ENCODE measurements around the gene AOPEP. TPM values are rescaled to one million over a fixed set of nuclear protein-coding genes. Genes with fewer than 3 reads are reported as not detected.

AOPEP gene
- total RNA-seq, 1 experiment from 2014 or later, result 14.4 TPM

DNA sequence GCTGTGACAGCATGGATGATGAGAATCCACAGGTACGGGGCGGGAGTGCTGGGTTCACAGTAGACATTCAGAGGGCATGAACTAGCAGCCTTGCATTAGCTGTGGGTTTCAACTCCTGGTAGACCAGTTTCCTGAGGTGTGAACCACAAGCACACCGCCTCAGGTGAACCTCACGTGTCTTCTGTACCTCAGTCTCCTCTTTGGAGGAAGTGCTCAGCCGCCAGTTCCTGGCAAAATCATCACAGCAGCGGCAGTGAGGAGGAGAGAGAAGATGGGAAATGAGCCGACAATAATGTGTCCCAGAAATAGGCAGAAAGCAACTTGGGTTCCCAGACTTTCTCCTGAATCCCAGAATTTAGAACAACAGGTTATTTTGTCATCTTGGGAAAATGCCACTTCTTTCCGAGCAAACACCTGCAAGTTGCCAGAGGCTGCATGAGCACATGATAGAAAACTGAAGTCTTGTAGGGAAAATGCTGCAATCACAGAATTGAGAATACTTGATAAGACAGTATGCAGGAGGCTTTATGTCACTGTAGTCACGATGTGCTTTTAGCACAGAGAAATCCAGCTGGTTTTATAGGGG lies 258.5 kb downstream of the AOPEP start (continued):
- TF ChIP-seq ATF2 (CRISPR knock-in tag; IDR thresholded peaks at IDR 0.05; ENCODE audit: borderline replicate concordance, low read depth), result no peak

DNA sequence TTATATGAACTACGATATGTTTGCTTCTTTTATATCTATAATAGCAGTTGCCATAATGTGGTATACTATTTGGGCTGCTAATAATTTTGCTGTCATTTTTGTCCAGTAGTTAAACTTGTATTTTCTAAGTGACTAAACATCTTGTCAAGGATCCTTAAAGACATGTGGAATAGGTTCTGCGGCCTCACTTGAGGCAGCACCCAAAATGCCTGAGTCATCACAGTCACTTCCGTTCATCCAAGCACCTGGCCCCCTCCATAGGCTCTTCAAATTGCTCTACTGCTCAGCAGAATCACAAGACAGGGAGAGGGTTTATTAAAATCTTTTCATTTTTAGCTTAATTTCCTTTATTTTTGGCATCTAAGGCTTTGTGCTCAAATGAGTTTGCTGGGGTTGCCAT lies 259.1 kb downstream of the AOPEP start:
- H3K9me3 Mint-ChIP-seq, result no peaks in the 10 kb centered on the region
- no peak overlapping the region for H3K4me3 Mint-ChIP-seq
- H3K27ac Mint-ChIP-seq, result no peak overlapping the region
- H3K27me3 Mint-ChIP-seq (ENCODE audit: low read depth), result no peaks in the 10 kb centered on the region
- CTCF ChIA-PET, result no interaction called here
- peaks cover 19% of the 10 kb centered on the region for H3K4me1 Mint-ChIP-seq
- DNase-seq (ENCODE audit: low spot score), result no peak
- POLR2A ChIA-PET, result no interaction called here
- no peak for ATAC-seq
- H3K36me3 Mint-ChIP-seq, result no peaks in the 10 kb centered on the region
- TF ChIP-seq GTF2I (CRISPR knock-in tag; conservative IDR thresholded peaks at IDR 0.05) (no peak), NFE2L1 (CRISPR knock-in tag; IDR thresholded peaks at IDR 0.05) (no peak), FOXJ3 (CRISPR knock-in tag; IDR thresholded peaks at IDR 0.05; ENCODE audit: borderline replicate concordance) (no peak), IRF1 (CRISPR knock-in tag; IDR thresholded peaks at IDR 0.05) (no peak), NFYB (CRISPR knock-in tag; conservative IDR thresholded peaks at IDR 0.05; ENCODE audit: low read depth) (no peak), NR3C1 (CRISPR knock-in tag; conservative IDR thresholded peaks at IDR 0.05; ENCODE audit: low read depth) (no peak), JAZF1 (CRISPR knock-in tag; IDR thresholded peaks at IDR 0.05) (no peak), ELF4 (CRISPR knock-in tag; IDR thresholded peaks at IDR 0.05; ENCODE audit: low read depth) (no peak), TP53 (CRISPR knock-in tag; IDR thresholded peaks at IDR 0.05) (no peak)
- TF ChIP-seq, protein P1, sequence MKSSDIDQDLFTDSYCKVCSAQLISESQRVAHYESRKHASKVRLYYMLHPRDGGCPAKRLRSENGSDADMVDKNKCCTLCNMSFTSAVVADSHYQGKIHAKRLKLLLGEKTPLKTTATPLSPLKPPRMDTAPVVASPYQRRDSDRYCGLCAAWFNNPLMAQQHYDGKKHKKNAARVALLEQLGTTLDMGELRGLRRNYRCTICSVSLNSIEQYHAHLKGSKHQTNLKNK (CRISPR knock-in tag; IDR thresholded peaks at IDR 0.05), result no peak

- ChIA-PET CTCF (interaction anchor here (1.2 kb wide), 1 partner anchor 144 kb away, joined by 3 read pairs; no protein-coding TSS in a partner anchor), POLR2A (no interaction called here)
- Mint-ChIP-seq H3K4me1 (peaks cover 4% of the 10 kb centered on the region; the same call in 1 of the 2 replicates), H3K27me3 (ENCODE audit: low read depth) (no peaks in the 10 kb centered on the region), H3K36me3 (no peaks in the 10 kb centered on the region), H3K4me3 (no peak overlapping the region), H3K27ac (no peak overlapping the region), H3K9me3 (no peaks in the 10 kb centered on the region)
- ATAC-seq (no peak), DNase-seq (ENCODE audit: low spot score) (no peak)
- TF ChIP-seq, protein P2, sequence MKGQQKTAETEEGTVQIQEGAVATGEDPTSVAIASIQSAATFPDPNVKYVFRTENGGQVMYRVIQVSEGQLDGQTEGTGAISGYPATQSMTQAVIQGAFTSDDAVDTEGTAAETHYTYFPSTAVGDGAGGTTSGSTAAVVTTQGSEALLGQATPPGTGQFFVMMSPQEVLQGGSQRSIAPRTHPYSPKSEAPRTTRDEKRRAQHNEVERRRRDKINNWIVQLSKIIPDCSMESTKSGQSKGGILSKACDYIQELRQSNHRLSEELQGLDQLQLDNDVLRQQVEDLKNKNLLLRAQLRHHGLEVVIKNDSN (CRISPR knock-in tag; IDR thresholded peaks at IDR 0.05), result no peak
- TF ChIP-seq, protein P3, sequence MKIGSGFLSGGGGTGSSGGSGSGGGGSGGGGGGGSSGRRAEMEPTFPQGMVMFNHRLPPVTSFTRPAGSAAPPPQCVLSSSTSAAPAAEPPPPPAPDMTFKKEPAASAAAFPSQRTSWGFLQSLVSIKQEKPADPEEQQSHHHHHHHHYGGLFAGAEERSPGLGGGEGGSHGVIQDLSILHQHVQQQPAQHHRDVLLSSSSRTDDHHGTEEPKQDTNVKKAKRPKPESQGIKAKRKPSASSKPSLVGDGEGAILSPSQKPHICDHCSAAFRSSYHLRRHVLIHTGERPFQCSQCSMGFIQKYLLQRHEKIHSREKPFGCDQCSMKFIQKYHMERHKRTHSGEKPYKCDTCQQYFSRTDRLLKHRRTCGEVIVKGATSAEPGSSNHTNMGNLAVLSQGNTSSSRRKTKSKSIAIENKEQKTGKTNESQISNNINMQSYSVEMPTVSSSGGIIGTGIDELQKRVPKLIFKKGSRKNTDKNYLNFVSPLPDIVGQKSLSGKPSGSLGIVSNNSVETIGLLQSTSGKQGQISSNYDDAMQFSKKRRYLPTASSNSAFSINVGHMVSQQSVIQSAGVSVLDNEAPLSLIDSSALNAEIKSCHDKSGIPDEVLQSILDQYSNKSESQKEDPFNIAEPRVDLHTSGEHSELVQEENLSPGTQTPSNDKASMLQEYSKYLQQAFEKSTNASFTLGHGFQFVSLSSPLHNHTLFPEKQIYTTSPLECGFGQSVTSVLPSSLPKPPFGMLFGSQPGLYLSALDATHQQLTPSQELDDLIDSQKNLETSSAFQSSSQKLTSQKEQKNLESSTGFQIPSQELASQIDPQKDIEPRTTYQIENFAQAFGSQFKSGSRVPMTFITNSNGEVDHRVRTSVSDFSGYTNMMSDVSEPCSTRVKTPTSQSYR (CRISPR knock-in tag; IDR thresholded peaks at IDR 0.05), result no peak
- TF ChIP-seq, protein P4, sequence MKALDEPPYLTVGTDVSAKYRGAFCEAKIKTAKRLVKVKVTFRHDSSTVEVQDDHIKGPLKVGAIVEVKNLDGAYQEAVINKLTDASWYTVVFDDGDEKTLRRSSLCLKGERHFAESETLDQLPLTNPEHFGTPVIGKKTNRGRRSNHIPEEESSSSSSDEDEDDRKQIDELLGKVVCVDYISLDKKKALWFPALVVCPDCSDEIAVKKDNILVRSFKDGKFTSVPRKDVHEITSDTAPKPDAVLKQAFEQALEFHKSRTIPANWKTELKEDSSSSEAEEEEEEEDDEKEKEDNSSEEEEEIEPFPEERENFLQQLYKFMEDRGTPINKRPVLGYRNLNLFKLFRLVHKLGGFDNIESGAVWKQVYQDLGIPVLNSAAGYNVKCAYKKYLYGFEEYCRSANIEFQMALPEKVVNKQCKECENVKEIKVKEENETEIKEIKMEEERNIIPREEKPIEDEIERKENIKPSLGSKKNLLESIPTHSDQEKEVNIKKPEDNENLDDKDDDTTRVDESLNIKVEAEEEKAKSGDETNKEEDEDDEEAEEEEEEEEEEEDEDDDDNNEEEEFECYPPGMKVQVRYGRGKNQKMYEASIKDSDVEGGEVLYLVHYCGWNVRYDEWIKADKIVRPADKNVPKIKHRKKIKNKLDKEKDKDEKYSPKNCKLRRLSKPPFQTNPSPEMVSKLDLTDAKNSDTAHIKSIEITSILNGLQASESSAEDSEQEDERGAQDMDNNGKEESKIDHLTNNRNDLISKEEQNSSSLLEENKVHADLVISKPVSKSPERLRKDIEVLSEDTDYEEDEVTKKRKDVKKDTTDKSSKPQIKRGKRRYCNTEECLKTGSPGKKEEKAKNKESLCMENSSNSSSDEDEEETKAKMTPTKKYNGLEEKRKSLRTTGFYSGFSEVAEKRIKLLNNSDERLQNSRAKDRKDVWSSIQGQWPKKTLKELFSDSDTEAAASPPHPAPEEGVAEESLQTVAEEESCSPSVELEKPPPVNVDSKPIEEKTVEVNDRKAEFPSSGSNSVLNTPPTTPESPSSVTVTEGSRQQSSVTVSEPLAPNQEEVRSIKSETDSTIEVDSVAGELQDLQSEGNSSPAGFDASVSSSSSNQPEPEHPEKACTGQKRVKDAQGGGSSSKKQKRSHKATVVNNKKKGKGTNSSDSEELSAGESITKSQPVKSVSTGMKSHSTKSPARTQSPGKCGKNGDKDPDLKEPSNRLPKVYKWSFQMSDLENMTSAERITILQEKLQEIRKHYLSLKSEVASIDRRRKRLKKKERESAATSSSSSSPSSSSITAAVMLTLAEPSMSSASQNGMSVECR (CRISPR knock-in tag; IDR thresholded peaks at IDR 0.05; ENCODE audit: borderline replicate concordance), result no peak
- TF ChIP-seq NR3C1 (CRISPR knock-in tag; conservative IDR thresholded peaks at IDR 0.05; ENCODE audit: low read depth) (no peak), TEAD4 (CRISPR knock-in tag; IDR thresholded peaks at IDR 0.05) (no peak), ZNF263 (CRISPR knock-in tag; IDR thresholded peaks at IDR 0.05; ENCODE audit: low read depth) (no peak), OVOL2 (CRISPR knock-in tag; IDR thresholded peaks at IDR 0.05; ENCODE audit: borderline replicate concordance) (no peak), AR (CRISPR knock-in tag; IDR thresholded peaks at IDR 0.05) (no peak)
- TF ChIP-seq, protein P1 (CRISPR knock-in tag; IDR thresholded peaks at IDR 0.05), result no peak
These were observed 261.2 kb downstream of the AOPEP start for GRCh38 chr9:94987731-94988130.

Data from WTC11 (cell line).